Measurements from ENCODE around the gene BPIFB4. TPM values are rescaled to one million over a fixed set of nuclear protein-coding genes. Genes with fewer than 3 reads are reported as not detected.

Gene BPIFB4
- total RNA-seq, 1 donor from 2014 or later: not detected

GRCh38 chr20:33062105-33062824, 17.2 kb upstream of the BPIFB4 start:
- H3K27me3 ChIP-seq: no peaks in the 10 kb centered on the region
- H3K9me3 ChIP-seq: no peaks in the 10 kb centered on the region
- no peak overlapping the region for H3K27ac ChIP-seq
- intact Hi-C loops (cut with DNase I): no loop called here
- H3K4me1 ChIP-seq: no peaks in the 10 kb centered on the region
- no peak overlapping the region for H3K4me3 ChIP-seq
- TF ChIP-seq CTCF (IDR thresholded peaks at IDR 0.05): no peak
- DNase-seq: no peak
- H3K36me3 ChIP-seq: no peaks in the 10 kb centered on the region
- no peak for ATAC-seq

GRCh38 chr20:33062825-33063149, 16.7 kb upstream of the BPIFB4 start:
- DNase-seq (no peak), ATAC-seq (no peak)
- Histone ChIP-seq H3K9me3 (no peaks in the 10 kb centered on the region), H3K4me3 (no peak overlapping the region), H3K36me3 (no peaks in the 10 kb centered on the region), H3K27me3 (no peaks in the 10 kb centered on the region), H3K4me1 (no peaks in the 10 kb centered on the region), H3K27ac (no peak overlapping the region)
- intact Hi-C loops (cut with DNase I): no loop called here
- TF ChIP-seq CTCF (IDR thresholded peaks at IDR 0.05): no peak

GRCh38 chr20:33063271-33063670, 16.2 kb upstream of the BPIFB4 start:
- no peak for TF ChIP-seq CTCF (IDR thresholded peaks at IDR 0.05)
- Histone ChIP-seq H3K27me3 (no peaks in the 10 kb centered on the region), H3K36me3 (no peaks in the 10 kb centered on the region), H3K27ac (no peak overlapping the region), H3K9me3 (no peaks in the 10 kb centered on the region), H3K4me1 (no peaks in the 10 kb centered on the region), H3K4me3 (no peak overlapping the region)
- intact Hi-C loops (cut with DNase I): no loop called here
- DNase-seq (no peak), ATAC-seq (no peak)

- Histone ChIP-seq H3K9me3 (no peaks in the 10 kb centered on the region), H3K27me3 (no peaks in the 10 kb centered on the region), H3K4me1 (no peaks in the 10 kb centered on the region), H3K36me3 (no peaks in the 10 kb centered on the region), H3K4me3 (no peak overlapping the region), H3K27ac (no peak overlapping the region)
- ATAC-seq: no peak
- no peak for TF ChIP-seq CTCF (IDR thresholded peaks at IDR 0.05)
- intact Hi-C loops (cut with DNase I): no loop called here
- no peak for DNase-seq
These were observed 14.7 kb upstream of the BPIFB4 start for GRCh38 chr20:33064572-33065287.

GRCh38 chr20:33065785-33066184, 13.7 kb upstream of the BPIFB4 start:
- TF ChIP-seq CTCF (IDR thresholded peaks at IDR 0.05): no peak
- no peaks in the 10 kb centered on the region for H3K9me3 ChIP-seq
- H3K27me3 ChIP-seq: no peaks in the 10 kb centered on the region
- no peaks in the 10 kb centered on the region for H3K4me1 ChIP-seq
- no peak overlapping the region for H3K4me3 ChIP-seq
- no peaks in the 10 kb centered on the region for H3K36me3 ChIP-seq
- H3K27ac ChIP-seq: no peak overlapping the region
- ATAC-seq (no peak), DNase-seq (no peak)
- intact Hi-C loops (cut with DNase I): no loop called here

All from upper lobe of right lung (tissue), 1 donor.